SK-N-SH (cell line): ENCODE results near the gene N4BP3. TPM values are rescaled to one million over a fixed set of nuclear protein-coding genes. Genes with fewer than 3 reads are reported as not detected.

Experiments
- CTCF ChIA-PET: fragments of 300-600, 350-600 bp; formaldehyde crosslinking; extraction: SDS; loops from one replicate; lab custom pipeline; 2021; lab: Yijun Ruan, JAX
- POLR2A ChIA-PET: fragments of 350-600 bp; sonication (Branson Sonifier 250); formaldehyde crosslinking; extraction: SDS; loops from one replicate; lab custom pipeline; 2020; ENCODE audit warnings: antibody characterized with exemption, inconsistent platforms; lab: Yijun Ruan, JAX
- DNase-seq: peaks from one replicate; pipeline ENCODE4 v3.0.0; 2012
- H2AFZ ChIP-seq: fragments of 200-600 bp; sonication (generic); 2 replicates; pipeline ENCODE4 v1.8.1; 2016; ENCODE audit warnings: antibody characterized with exemption, mild to moderate bottlenecking, low read depth
- H3F3A ChIP-seq: fragments of 200-600 bp; sonication (generic); replicated peaks from 2 replicates; pipeline ENCODE3; 2016; ENCODE audit warnings: antibody characterized with exemption, mild to moderate bottlenecking; ENCODE audit not compliant: insufficient read depth
- H3K27ac ChIP-seq, 2 experiments: fragments of 200-500 bp in 1 of 2; fragments of 200-600 bp in 1 of 2; sonication (Bioruptor generic) in 1 of 2; sonication (generic), shearing (Covaris generic) in 1 of 2; 2 replicates each; pipeline versions ENCODE4 v1.5.1 to v1.6.1; 2014 to 2016; ENCODE audit warnings: low read depth in 2 of 2, inconsistent platforms in 1 of 2, low read length in 1 of 2, mild to moderate bottlenecking in 1 of 2, mixed read lengths in 1 of 2
- H3K27me3 ChIP-seq: fragments of 200-600 bp; sonication (generic), shearing (Covaris generic); 2 replicates; pipeline ENCODE4 v1.6.1; 2016; ENCODE audit warnings: mixed run types; ENCODE audit not compliant: insufficient read depth
- H3K36me3 ChIP-seq, 2 experiments: fragments of 200-500 bp in 1 of 2; fragments of 200-600 bp in 1 of 2; sonication (Bioruptor generic) in 1 of 2; sonication (generic) in 1 of 2; replicated peaks in 1 of 2; 2 replicates each; pipeline versions ENCODE3 to v1.5.1; 2014 to 2016; ENCODE audit warnings: low read length in 1 of 2, mild to moderate bottlenecking in 1 of 2; ENCODE audit not compliant: insufficient read depth in 2 of 2, control insufficient read depth in 1 of 2
- H3K4me1 ChIP-seq, 2 experiments: fragments of 200-500 bp in 1 of 2; fragments of 200-600 bp in 1 of 2; sonication (Bioruptor generic) in 1 of 2; sonication (generic), shearing (Covaris generic) in 1 of 2; 2 replicates each; pipeline versions ENCODE4 v1.5.1 to v1.6.1; 2014 to 2016; ENCODE audit warnings: low read depth in 1 of 2, low read length in 1 of 2, mixed run types in 1 of 2; ENCODE audit not compliant: insufficient read depth in 2 of 2, control insufficient read depth in 1 of 2
- H3K4me2 ChIP-seq: fragments of 200-600 bp; sonication (generic), shearing (Covaris generic); 2 replicates; pipeline ENCODE4 v1.6.1; 2017; ENCODE audit warnings: mixed run types
- H3K4me3 ChIP-seq, 2 experiments: fragments of 200-500 bp in 1 of 2; fragments of 200-600 bp in 1 of 2; sonication (Bioruptor generic) in 1 of 2; sonication (generic), shearing (Covaris generic) in 1 of 2; 2 replicates each; pipeline versions ENCODE4 v1.5.1 to v1.8.1; 2014 to 2016; ENCODE audit warnings: low read depth in 2 of 2, inconsistent platforms in 1 of 2, low read length in 1 of 2, mild to moderate bottlenecking in 1 of 2, mixed read lengths in 1 of 2, moderate library complexity in 1 of 2
- H3K79me2 ChIP-seq: fragments of 200-600 bp; sonication (generic); 2 replicates; pipeline ENCODE4 v1.8.1; 2017; ENCODE audit warnings: mild to moderate bottlenecking; ENCODE audit not compliant: insufficient read depth
- H3K9ac ChIP-seq: fragments of 200-600 bp; sonication (generic); 2 replicates; pipeline ENCODE4 v1.6.1; 2017; ENCODE audit warnings: mixed run types
- H3K9me2 ChIP-seq: fragments of 200-600 bp; sonication (generic); 2 replicates; pipeline ENCODE4 v1.6.1; 2017; ENCODE audit warnings: mixed run types
- H3K9me3 ChIP-seq: fragments of 200-600 bp; sonication (generic); 2 replicates; pipeline ENCODE4 v1.6.1; 2017; ENCODE audit warnings: mixed run types, mild to moderate bottlenecking, moderate library complexity
- H4K20me1 ChIP-seq: fragments of 200-600 bp; sonication (generic); 2 replicates; pipeline ENCODE4 v1.6.1; 2017; ENCODE audit warnings: mild to moderate bottlenecking, mixed run types; ENCODE audit not compliant: insufficient read depth
- CHD2 ChIP-seq: fragments of 150-350 bp; IDR thresholded peaks from 2 replicates; pipeline ENCODE4 v1.6.1; 2018; ENCODE audit warnings: low read length; ENCODE audit not compliant: partially characterized antibody
- CTCF ChIP-seq: fragments of 200-600 bp; sonication (generic); IDR thresholded peaks from 2 replicates; pipeline ENCODE4 v1.6.1; 2017; ENCODE audit warnings: antibody characterized with exemption, mild to moderate bottlenecking, moderate library complexity
- EP300 ChIP-seq, 2 experiments: IDR thresholded peaks; 2 replicates each; pipeline versions ENCODE4 v1.4.0 to v1.6.1; 2012; ENCODE audit warnings: borderline replicate concordance in 1 of 2, low read depth in 1 of 2, low read length in 1 of 2
- FOSL2 ChIP-seq: IDR thresholded peaks from 2 replicates; pipeline ENCODE4 v1.4.0; 2012; ENCODE audit warnings: low read depth, mild to moderate bottlenecking, moderate library complexity, borderline replicate concordance
- FOXM1 ChIP-seq: IDR thresholded peaks from 2 replicates; pipeline ENCODE4 v1.4.0; 2012; ENCODE audit warnings: low read depth, mild to moderate bottlenecking
- NFIC ChIP-seq: IDR thresholded peaks from 2 replicates; pipeline ENCODE4 v1.4.0; 2012; ENCODE audit warnings: borderline replicate concordance
- NRF1 ChIP-seq: IDR thresholded peaks from 2 replicates; pipeline ENCODE4 v1.6.1; 2012; ENCODE audit warnings: low read depth, mild to moderate bottlenecking, low read length
- RCOR1 ChIP-seq: fragments of 150-350 bp; IDR thresholded peaks from 2 replicates; pipeline ENCODE4 v1.6.1; 2017; ENCODE audit warnings: antibody characterized with exemption, low read length
- REST ChIP-seq: IDR thresholded peaks from 2 replicates; pipeline ENCODE4 v1.6.1; 2012; ENCODE audit warnings: mild to moderate bottlenecking, low read depth, low read length, moderate library complexity
- RXRA ChIP-seq: IDR thresholded peaks from 2 replicates; pipeline ENCODE4 v1.4.0; 2012; ENCODE audit warnings: low read depth, mild to moderate bottlenecking, borderline replicate concordance
- TCF12 ChIP-seq: IDR thresholded peaks from 2 replicates; pipeline ENCODE4 v1.4.0; 2012
- YY1 ChIP-seq: IDR thresholded peaks from 2 replicates; pipeline ENCODE4 v1.4.0; 2012; ENCODE audit warnings: low read depth, mild to moderate bottlenecking
- ZBTB33 ChIP-seq: IDR thresholded peaks from 2 replicates; pipeline ENCODE4 v1.4.0; 2012; ENCODE audit warnings: low read depth, borderline replicate concordance
- WGBS: methylation state at CpG from one replicate; pipeline ENCODE4 v1.1.6; 2017; ENCODE audit warnings: low lambda C conversion rate; 5-methylcytosine and 5-hydroxymethylcytosine counted together
- polyA plus RNA-seq, 3 experiments: library from polyadenylated mRNA; depleted of rRNA; stranded (reverse); fragments of >200 nt; gene quantifications; 2 replicates each; pipeline ENCODE4 v1.2.3, GENCODE V29; 2012
- TF ChIP-seq, protein P1 (sequence below): fragments of 150-350 bp; IDR thresholded peaks from 2 replicates; pipeline ENCODE4 v1.6.1; 2017; ENCODE audit warnings: antibody characterized with exemption, low read length, low read depth, borderline replicate concordance
- TF ChIP-seq, protein P2 (sequence below): IDR thresholded peaks from 2 replicates; pipeline ENCODE4 v1.4.0; 2012; ENCODE audit warnings: low read depth

The N4BP3 gene
- polyA plus RNA-seq, 1 of the 3 experiments (the other 2 are of a cell fraction) = 0.28 TPM

DNA sequence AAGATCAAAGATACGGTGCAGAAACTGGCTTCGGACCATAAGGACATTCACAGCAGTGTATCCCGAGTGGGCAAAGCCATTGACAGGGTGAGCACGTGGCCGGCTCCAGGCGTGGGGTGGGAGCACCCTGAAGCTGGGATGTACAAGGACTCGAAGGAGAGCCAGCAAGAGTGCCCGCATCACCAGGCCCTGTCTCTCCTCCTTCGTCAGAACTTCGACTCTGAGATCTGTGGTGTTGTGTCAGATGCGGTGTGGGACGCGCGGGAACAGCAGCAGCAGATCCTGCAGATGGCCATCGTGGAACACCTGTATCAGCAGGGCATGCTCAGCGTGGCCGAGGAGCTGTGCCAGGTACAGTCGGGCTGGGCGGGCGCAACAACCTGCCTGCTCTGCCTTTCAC, 29.3 kb downstream of the N4BP3 start:
- WGBS = 91% methylated on average over 19 of the region's 20 CpGs
- DNase-seq = no peak
- ChIA-PET CTCF (interaction anchor here (1.2 to 18.9 kb wide), 4 partner anchors 20 to 67 kb away, joined by 3 to 319 read pairs (median 11); no protein-coding TSS in a partner anchor), POLR2A (interaction anchor here (2.9 kb wide), 1 partner anchor 66 kb away, joined by 7 read pairs; no protein-coding TSS in a partner anchor)
- Histone ChIP-seq H3K9ac (no peak overlapping the region), H4K20me1 (peaks cover 7% of the 10 kb centered on the region), H3K27me3 (no peaks in the 10 kb centered on the region), H3K9me3 (no peaks in the 10 kb centered on the region), H3F3A (peaks cover 3% of the 10 kb centered on the region), H3K36me3 (peaks cover 34 to 54% of the 10 kb centered on the region in 2 experiments), H2AFZ (no peak overlapping the region), H3K79me2 (peaks cover 10% of the 10 kb centered on the region), H3K9me2 (no peaks in the 10 kb centered on the region), H3K4me1 (no peaks in the 10 kb centered on the region), H3K4me2 (no peak overlapping the region), H3K4me3 (no peak overlapping the region), H3K27ac (no peak overlapping the region)
- TF ChIP-seq CTCF (no peak), CHD2 (no peak), RXRA (no peak), TCF12 (no peak), REST (no peak), EP300 (IDR thresholded peaks at IDR 0.05; ENCODE audit: borderline replicate concordance in 1 of 2, low read depth in 1 of 2, low read length in 1 of 2) (no peak)

DNA sequence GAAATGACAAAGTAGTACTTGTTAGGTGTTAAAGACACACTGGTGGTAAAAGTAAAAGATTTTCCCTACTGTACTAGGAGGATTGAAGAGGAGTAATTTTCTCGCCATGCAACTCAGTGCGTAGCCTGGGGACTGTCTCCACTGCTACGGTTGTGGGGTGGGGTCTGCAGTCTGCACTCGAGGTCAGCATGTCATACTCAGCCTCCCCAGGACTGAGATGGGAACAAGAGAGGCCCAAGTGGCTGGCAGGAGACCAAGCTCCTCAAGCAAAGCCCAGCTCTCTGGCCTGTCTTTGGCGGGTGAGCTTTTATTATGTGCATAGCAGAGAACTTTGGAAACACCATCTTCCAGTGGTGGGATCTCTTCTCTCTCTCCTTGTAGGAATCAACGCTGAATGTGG, 29.9 kb downstream of the N4BP3 start:
- Histone ChIP-seq H3K4me1 (no peaks in the 10 kb centered on the region), H4K20me1 (peaks cover 7% of the 10 kb centered on the region), H3F3A (peaks cover 3% of the 10 kb centered on the region), H2AFZ (no peak overlapping the region), H3K79me2 (peaks cover 8% of the 10 kb centered on the region; the same call in 1 of the 2 replicates), H3K4me3 (no peak overlapping the region), H3K4me2 (no peak overlapping the region), H3K9me3 (no peaks in the 10 kb centered on the region), H3K27ac (no peak overlapping the region), H3K9ac (no peak overlapping the region), H3K9me2 (no peaks in the 10 kb centered on the region), H3K27me3 (no peaks in the 10 kb centered on the region), H3K36me3 (peaks cover 34 to 60% of the 10 kb centered on the region in 2 experiments)
- POLR2A ChIA-PET = interaction anchor here (1.3 to 2.9 kb wide), 2 partner anchors 12 to 67 kb away, joined by 3 to 7 read pairs; partner anchors contain the start of gene RMND5B
- WGBS = 88% methylated on average over 6 of the region's 6 CpGs
- CTCF ChIA-PET = interaction anchor here (1.2 to 18.9 kb wide), 4 partner anchors 20 to 67 kb away, joined by 3 to 319 read pairs (median 11); no protein-coding TSS in a partner anchor
- no peak for DNase-seq
- TF ChIP-seq RXRA (no peak), ZBTB33 (no peak), CTCF (no peak), TCF12 (no peak), NFIC (no peak), NRF1 (no peak), RCOR1 (no peak), FOXM1 (no peak), YY1 (no peak), FOSL2 (no peak)
- TF ChIP-seq, protein P1, sequence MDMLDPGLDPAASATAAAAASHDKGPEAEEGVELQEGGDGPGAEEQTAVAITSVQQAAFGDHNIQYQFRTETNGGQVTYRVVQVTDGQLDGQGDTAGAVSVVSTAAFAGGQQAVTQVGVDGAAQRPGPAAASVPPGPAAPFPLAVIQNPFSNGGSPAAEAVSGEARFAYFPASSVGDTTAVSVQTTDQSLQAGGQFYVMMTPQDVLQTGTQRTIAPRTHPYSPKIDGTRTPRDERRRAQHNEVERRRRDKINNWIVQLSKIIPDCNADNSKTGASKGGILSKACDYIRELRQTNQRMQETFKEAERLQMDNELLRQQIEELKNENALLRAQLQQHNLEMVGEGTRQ = no peak
- TF ChIP-seq, protein P2, sequence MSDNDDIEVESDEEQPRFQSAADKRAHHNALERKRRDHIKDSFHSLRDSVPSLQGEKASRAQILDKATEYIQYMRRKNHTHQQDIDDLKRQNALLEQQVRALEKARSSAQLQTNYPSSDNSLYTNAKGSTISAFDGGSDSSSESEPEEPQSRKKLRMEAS = no peak
